K562 (cell line): ENCODE results near the gene ATOSA. TPM values are rescaled to one million over a fixed set of nuclear protein-coding genes. Genes with fewer than 3 reads are reported as not detected.

Source experiments
- ATAC-seq: fragments of 200-7000 bp; cut with Tn5 transposase; 3 replicates; pipeline ENCODE4 v1.9.1; 2020; ENCODE audit warnings: moderate library complexity
- BruUV-seq: library from RNA; stranded (reverse); fragments of 400-500 nt; replicated peaks from 2 replicates; lab custom pipeline; 2021; lab: Mats Ljungman, UMichigan
- CTCF ChIA-PET: fragments of 300-600 bp; formaldehyde crosslinking; extraction: SDS; loops from one replicate; lab custom pipeline; 2021; ENCODE audit warnings: low intra/inter-chr PET ratio; lab: Yijun Ruan, JAX
- POLR2A ChIA-PET: fragments of 300-600, 350-650 bp; sonication (Branson Sonifier 250); formaldehyde crosslinking; extraction: SDS; loops from one replicate; lab custom pipeline; 2021; ENCODE audit warnings: antibody characterized with exemption, inconsistent platforms; lab: Yijun Ruan, JAX
- DNase-seq, 4 experiments: peaks; one replicate each; pipeline versions ENCODE4 v3.0.0 to v3.0.0-alpha.2; 2011 to 2018; ENCODE audit warnings: low spot score in 3 of 4, mixed read lengths in 3 of 4; ENCODE audit errors: extremely low read depth in 1 of 4
- FAIRE-seq: peaks from 2 replicates; lab custom pipeline; 2011; peaks lifted over from hg19 to GRCh38; lab: Jason Lieb, UNC
- H2AFZ ChIP-seq: 2 replicates; pipeline ENCODE4 v1.6.0; 2011; ENCODE audit warnings: low read depth, low read length, control low read depth, inconsistent platforms
- H3K27ac ChIP-seq: fragments of 200-600 bp; 3 replicates; pipeline ENCODE4 v1.8.0; 2011; ENCODE audit warnings: low read depth, mild to moderate bottlenecking, control low read depth, inconsistent platforms, low read length, moderate library complexity, mixed read lengths; ENCODE audit errors: extremely low read depth
- H3K27me3 ChIP-seq, 2 experiments: fragments of 300-600 bp in 1 of 2; 2 replicates in 1 of 2; 3 replicates in 1 of 2; pipeline versions ENCODE4 v1.6.0 to v1.8.0; 2011; ENCODE audit warnings: inconsistent platforms in 2 of 2, low read length in 2 of 2, mild to moderate bottlenecking in 1 of 2, mixed read lengths in 1 of 2, moderate library complexity in 1 of 2; ENCODE audit not compliant: control insufficient read depth in 2 of 2, insufficient read depth in 2 of 2
- H3K36me3 ChIP-seq: fragments of 300-600 bp; 3 replicates; pipeline ENCODE4 v1.8.0; 2011; ENCODE audit warnings: mild to moderate bottlenecking, low read length, inconsistent platforms; ENCODE audit not compliant: control insufficient read depth, insufficient read depth
- H3K4me1 ChIP-seq, 2 experiments: fragments of 200-600 bp in 1 of 2; replicated peaks in 1 of 2; 2 replicates in 1 of 2; 3 replicates in 1 of 2; pipeline versions ENCODE4 v1.5.1 to v1.8.0; 2011; ENCODE audit warnings: inconsistent platforms in 2 of 2, low read length in 2 of 2, mild to moderate bottlenecking in 1 of 2, mixed read lengths in 1 of 2, moderate library complexity in 1 of 2; ENCODE audit not compliant: control insufficient read depth in 2 of 2, insufficient read depth in 2 of 2
- H3K4me2 ChIP-seq: 2 replicates; pipeline ENCODE4 v1.6.1; 2011; ENCODE audit warnings: low read length, control low read depth, inconsistent platforms, mixed read lengths; ENCODE audit not compliant: insufficient read depth
- H3K4me3 ChIP-seq: fragments of 200-600 bp; sonication (generic), shearing (Covaris generic); 2 replicates; pipeline ENCODE4 v1.5.1; 2016; ENCODE audit warnings: control low read depth, inconsistent platforms
- H3K79me2 ChIP-seq: fragments of 200-600 bp; 3 replicates; pipeline ENCODE4 v1.8.0; 2011; ENCODE audit warnings: low read length, inconsistent platforms; ENCODE audit not compliant: control insufficient read depth, insufficient read depth
- H3K9ac ChIP-seq, 2 experiments: 2 replicates each; pipeline versions ENCODE4 v1.6.0 to v1.6.1; 2011; ENCODE audit warnings: low read depth in 2 of 2, low read length in 2 of 2, control low read depth in 1 of 2, inconsistent platforms in 1 of 2, mild to moderate bottlenecking in 1 of 2, mixed read lengths in 1 of 2; ENCODE audit not compliant: insufficient read depth in 1 of 2
- H3K9me1 ChIP-seq: one replicate; pipeline ENCODE4 v1.6.0; 2011; ENCODE audit warnings: inconsistent platforms, mild to moderate bottlenecking, low read length, moderate library complexity; ENCODE audit not compliant: control insufficient read depth, insufficient read depth
- H3K9me3 ChIP-seq: replicated peaks from 2 replicates; pipeline ENCODE4 v1.5.1; 2011; ENCODE audit warnings: low read depth, low read length, inconsistent platforms; ENCODE audit not compliant: control insufficient read depth, insufficient read depth
- H4K20me1 ChIP-seq: replicated peaks from 2 replicates; pipeline ENCODE4 v1.6.1; 2011; ENCODE audit warnings: low read length, inconsistent platforms, mixed read lengths; ENCODE audit not compliant: control insufficient read depth, insufficient read depth
- CTCFL ChIP-seq: IDR thresholded peaks from 2 replicates; pipeline ENCODE4 v1.6.1; 2011; ENCODE audit warnings: borderline replicate concordance, low read depth, mild to moderate bottlenecking, moderate library complexity, low read length; ENCODE audit not compliant: insufficient read depth, poor library complexity, severe bottlenecking
- ETV5 ChIP-seq: sonication (generic); formaldehyde crosslinking; IDR thresholded peaks from 2 replicates; pipeline ENCODE4 v1.4.0; 2020; ENCODE audit warnings: low read depth, mild to moderate bottlenecking, missing genetic modification reagents
- RBFOX2 ChIP-seq: fragments of 200-400 bp; formaldehyde crosslinking; IDR thresholded peaks from 2 replicates; pipeline ENCODE4 v1.6.1; 2017; ENCODE audit warnings: low read depth, mild to moderate bottlenecking, low read length, moderate library complexity
- RREB1 ChIP-seq: fragments of 250-450 bp; sonication (Bioruptor Pico); IDR thresholded peaks from 2 replicates; pipeline ENCODE4 v1.4.0; 2020
- in situ Hi-C: fragments of 300-500 bp; cut with MboI; formaldehyde crosslinking; loops from 4 replicates; pipeline ENCODE4 v1.15.0; 2018; ENCODE audit warnings: inconsistent platforms, mixed read lengths
- intact Hi-C: fragments of 100-400 bp; cut with micrococcal nuclease; formaldehyde crosslinking; loops from 2 replicates; pipeline ENCODE4 v1.14.2; 2022
- polyA plus RNA-seq, 8 experiments: library from polyadenylated mRNA; depleted of rRNA in 4 of 8; stranded (reverse) in 5 of 8; unstranded in 3 of 8; fragments of >200 nt; fragmentation: Nextera tagmentation in 2 of 8; fragmentation: Illumina TruSeq in 1 of 8; extraction: Ambion mirVana in 2 of 8; extraction: Trizol in 1 of 8; gene quantifications; 2 replicates each; pipeline versions ENCODE4 v1.2.1 to v1.2.3, GENCODE V29; 2011 to 2014; ENCODE audit warnings: inconsistent platforms in 1 of 8, missing spikeins in 1 of 8
- total RNA-seq, 7 experiments: library from RNA; depleted of rRNA in 6 of 7; stranded (reverse); fragments of >200 nt in 6 of 7; fragmentation: Illumina TruSeq in 2 of 7; extraction: Trizol in 2 of 7; gene quantifications; 2 replicates each; pipeline versions ENCODE4 v1.2.1 to v1.2.3, GENCODE V29; 2011 to 2021; ENCODE audit warnings: low replicate concordance in 1 of 7

Gene ATOSA
- total and polyA plus RNA-seq, 9 of the 15 experiments (the other 6 are each of a cell fraction or from before 2014, with no cell fraction given), result 2.0 to 6.1 (median 3.9) TPM

GRCh38 chr15:52657338-52657737, 21.9 kb downstream of the ATOSA start (continued):
- no peak for TF ChIP-seq CTCFL
- TF ChIP-seq RBFOX2, result no peak

- no peak overlapping the region for H3K9ac ChIP-seq
- FAIRE-seq (no peak), ATAC-seq (no peak), DNase-seq (no peak)
- H3K4me1 ChIP-seq, result peaks cover 0 to 13% of the 10 kb centered on the region in 2 experiments; a peak in 3 of 5 replicates
- no peaks in the 10 kb centered on the region for H4K20me1 ChIP-seq
- H3K9me1 ChIP-seq, result no peaks in the 10 kb centered on the region
- BruUV-seq, result no TSS peak
- POLR2A ChIA-PET, result interaction anchor here (0.7 kb wide), 1 partner anchor 13 kb away, joined by 5 read pairs; no protein-coding TSS in a partner anchor
- no peak overlapping the region for H2AFZ ChIP-seq
- TF ChIP-seq ETV5 (CRISPR knock-in tag) (no peak), RREB1 (CRISPR knock-in tag) (no peak)
- TF ChIP-seq, all 486 proteins: peak for 0
- no peak overlapping the region for H3K4me3 ChIP-seq
- no peak overlapping the region for H3K4me2 ChIP-seq
- in situ Hi-C loops (no loop called here), intact Hi-C loops (loop anchor here (10.0 kb wide), 1 partner anchor 58 kb away; no protein-coding TSS in a partner anchor)
- no peak overlapping the region for H3K27ac ChIP-seq
- CTCF ChIA-PET, result no interaction called here
- no peaks in the 10 kb centered on the region for H3K27me3 ChIP-seq
- no peaks in the 10 kb centered on the region for H3K79me2 ChIP-seq
- H3K9me3 ChIP-seq, result no peaks in the 10 kb centered on the region
- no peaks in the 10 kb centered on the region for H3K36me3 ChIP-seq
Measured at GRCh38 chr15:52656412-52656811, 22.8 kb downstream of the ATOSA start.
